Left ventricle myocardium inferior (tissue), 1 donor: ENCODE measurements around the gene MRPL52. TPM values are rescaled to one million over a fixed set of nuclear protein-coding genes. Genes with fewer than 3 reads are reported as not detected.
A peak's percentile ranks its signal among the peaks of the same experiment; 100 is the strongest.

ENCODE experiments used
- DNase-seq: peaks from one replicate; pipeline ENCODE4 v3.0.0-alpha.2; 2020
- H3K27ac ChIP-seq: fragments of 200-600 bp; replicated peaks from 2 replicates; pipeline ENCODE4 v1.8.0; 2021
- H3K27me3 ChIP-seq: fragments of 200-600 bp; 2 replicates; pipeline ENCODE4 v1.8.0; 2021; ENCODE audit warnings: low read depth
- H3K36me3 ChIP-seq: fragments of 200-600 bp; 2 replicates; pipeline ENCODE4 v1.8.0; 2021
- H3K4me1 ChIP-seq: fragments of 200-600 bp; 2 replicates; pipeline ENCODE4 v1.8.0; 2021
- H3K4me3 ChIP-seq: fragments of 200-600 bp; 2 replicates; pipeline ENCODE4 v1.8.0; 2021; ENCODE audit warnings: mild to moderate bottlenecking, moderate library complexity
- H3K9me3 ChIP-seq: fragments of 200-600 bp; replicated peaks from 2 replicates; pipeline ENCODE4 v1.8.0; 2021
- intact Hi-C: fragments of 100-400 bp; cut with micrococcal nuclease; formaldehyde crosslinking; loops from one replicate; pipeline ENCODE4 v1.11.0; 2022
- total RNA-seq: library from RNA; stranded (reverse); fragmentation: NEBNext Ultra II Directional; extraction: Animal tissue kit (Norgen Biotek cat#: 25700); gene quantifications from one replicate; pipeline ENCODE4 v1.2.1, GENCODE V29; 2021
- TF ChIP-seq, protein P1 (sequence below): fragments of 200-600 bp; IDR thresholded peaks from 2 replicates; pipeline ENCODE4 v1.8.0; 2021; ENCODE audit warnings: antibody characterized with exemption, mild to moderate bottlenecking, borderline replicate concordance
- donor health status: DM: no; HTN: yes; CAD: no; lungs with severe emphysema.

The MRPL52 gene
- total RNA-seq, 1 donor from 2014 or later: 110 TPM

DNA sequence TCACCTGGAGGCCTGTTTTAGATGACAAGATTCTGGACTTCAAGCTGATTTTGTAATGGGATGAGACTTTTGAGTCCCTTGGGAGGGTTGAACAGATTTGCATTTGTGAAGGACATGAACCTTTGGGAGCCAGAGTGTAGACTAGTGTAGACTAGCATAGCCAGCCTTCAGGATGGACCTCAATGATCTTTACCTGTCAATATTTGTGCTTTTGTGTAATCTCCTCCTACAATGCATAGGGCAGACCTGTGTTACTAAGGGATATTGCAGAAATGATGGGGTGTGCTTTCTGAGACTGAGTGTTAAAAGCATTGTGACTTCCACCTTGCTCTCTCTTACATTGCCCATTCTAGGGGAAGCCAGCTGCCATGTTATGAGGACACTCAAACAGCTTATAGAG lies 32.0 kb downstream of the MRPL52 start:
- no peaks in the 10 kb centered on the region for H3K36me3 ChIP-seq
- H3K27me3 ChIP-seq: no peaks in the 10 kb centered on the region
- H3K4me3 ChIP-seq: no peak overlapping the region
- H3K4me1 ChIP-seq: no peaks in the 10 kb centered on the region
- DNase-seq: no peak
- intact Hi-C loops: no loop called here
- H3K9me3 ChIP-seq: peaks cover 8% of the 10 kb centered on the region
- H3K27ac ChIP-seq: no peak overlapping the region
- TF ChIP-seq, protein P1, sequence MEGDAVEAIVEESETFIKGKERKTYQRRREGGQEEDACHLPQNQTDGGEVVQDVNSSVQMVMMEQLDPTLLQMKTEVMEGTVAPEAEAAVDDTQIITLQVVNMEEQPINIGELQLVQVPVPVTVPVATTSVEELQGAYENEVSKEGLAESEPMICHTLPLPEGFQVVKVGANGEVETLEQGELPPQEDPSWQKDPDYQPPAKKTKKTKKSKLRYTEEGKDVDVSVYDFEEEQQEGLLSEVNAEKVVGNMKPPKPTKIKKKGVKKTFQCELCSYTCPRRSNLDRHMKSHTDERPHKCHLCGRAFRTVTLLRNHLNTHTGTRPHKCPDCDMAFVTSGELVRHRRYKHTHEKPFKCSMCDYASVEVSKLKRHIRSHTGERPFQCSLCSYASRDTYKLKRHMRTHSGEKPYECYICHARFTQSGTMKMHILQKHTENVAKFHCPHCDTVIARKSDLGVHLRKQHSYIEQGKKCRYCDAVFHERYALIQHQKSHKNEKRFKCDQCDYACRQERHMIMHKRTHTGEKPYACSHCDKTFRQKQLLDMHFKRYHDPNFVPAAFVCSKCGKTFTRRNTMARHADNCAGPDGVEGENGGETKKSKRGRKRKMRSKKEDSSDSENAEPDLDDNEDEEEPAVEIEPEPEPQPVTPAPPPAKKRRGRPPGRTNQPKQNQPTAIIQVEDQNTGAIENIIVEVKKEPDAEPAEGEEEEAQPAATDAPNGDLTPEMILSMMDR: no peak

GRCh38 chr14:22864979-22865378 lies 35.3 kb downstream of the MRPL52 start:
- Histone ChIP-seq H3K4me1 (peaks cover under 1% of the 10 kb centered on the region), H3K36me3 (no peaks in the 10 kb centered on the region), H3K9me3 (no peaks in the 10 kb centered on the region), H3K27me3 (no peaks in the 10 kb centered on the region), H3K27ac (no peak overlapping the region), H3K4me3 (no peak overlapping the region)
- no peak for DNase-seq
- intact Hi-C loops: no loop called here
- TF ChIP-seq, protein P1: no peak

- Histone ChIP-seq H3K4me1 (peaks cover 8% of the 10 kb centered on the region), H3K4me3 (no peak overlapping the region), H3K27me3 (no peaks in the 10 kb centered on the region), H3K36me3 (no peaks in the 10 kb centered on the region), H3K9me3 (no peaks in the 10 kb centered on the region), H3K27ac (no peak overlapping the region)
- intact Hi-C loops: no loop called here
- DNase-seq: no peak
- TF ChIP-seq, protein P1: no peak
Observed at GRCh38 chr14:22865424-22866405, 36.0 kb downstream of the MRPL52 start.

DNA sequence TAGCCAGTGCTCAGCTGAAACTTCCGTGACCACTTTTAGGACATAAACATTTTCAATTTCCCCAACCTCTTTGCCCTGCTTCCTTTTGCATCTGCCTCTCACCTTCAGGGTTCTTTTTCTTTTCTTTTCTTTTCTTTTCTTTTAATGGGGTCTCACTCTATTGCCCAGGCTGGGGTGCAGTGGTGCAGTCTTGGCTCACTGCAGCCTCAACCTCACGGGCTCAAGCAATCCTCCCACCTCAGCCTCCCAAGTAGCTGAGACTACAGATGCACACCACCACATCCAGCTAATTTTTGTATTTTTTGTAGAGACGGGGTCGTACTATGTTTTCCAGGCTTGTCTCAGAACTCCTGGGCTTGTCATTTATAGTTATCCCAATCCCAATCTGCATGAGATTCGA lies 37.2 kb downstream of the MRPL52 start:
- Histone ChIP-seq H3K36me3 (no peaks in the 10 kb centered on the region), H3K4me1 (peaks cover 14% of the 10 kb centered on the region), H3K9me3 (no peaks in the 10 kb centered on the region), H3K4me3 (no peak overlapping the region), H3K27me3 (no peaks in the 10 kb centered on the region), H3K27ac (no peak overlapping the region)
- DNase-seq: no peak
- intact Hi-C loops: no loop called here
- TF ChIP-seq, protein P1: no peak

GRCh38 chr14:22870811-22871223 lies 41.1 kb downstream of the MRPL52 start:
- DNase-seq: no peak
- Histone ChIP-seq H3K9me3 (no peaks in the 10 kb centered on the region), H3K4me3 (peak overlapping the region; percentile 97), H3K4me1 (peaks cover 44% of the 10 kb centered on the region), H3K27me3 (no peaks in the 10 kb centered on the region), H3K36me3 (peaks cover 28% of the 10 kb centered on the region), H3K27ac (peak overlapping the region; percentile 99)
- TF ChIP-seq, protein P1: no peak
- intact Hi-C loops: no loop called here
